ENCODE data around the gene PCDHA13. TPM values are rescaled to one million over a fixed set of nuclear protein-coding genes. Genes with fewer than 3 reads are reported as not detected.
"Not testable (repeated sequence)": the region's sequence is repeated elsewhere in the genome, so short reads cannot be mapped to it uniquely, and the experiment has no call there.

PCDHA13 gene
- total RNA-seq, 1 donor from 2014 or later: 2.5 TPM

GRCh38 chr5:140840978-140841962 lies 40.7 kb upstream of the PCDHA13 start, which contains the start of gene PCDHA8:
Gene PCDHA8 (plus strand): TSS chr5:140841187. CDS start chr5:140841322, 135 bp downstream.
- no peak within 1 kb of the TSS for H3K27ac Mint-ChIP-seq (ENCODE audit: unreplicated experiment)
- H3K36me3 Mint-ChIP-seq (ENCODE audit: low read depth, unreplicated experiment): peaks cover 10% of the 10 kb centered on the region
- peak within 1 kb of the TSS; percentile 59 for H3K4me3 Mint-ChIP-seq (ENCODE audit: unreplicated experiment)
- TF ChIP-seq CTCF (IDR thresholded peaks at IDR 0.05; ENCODE audit: unreplicated experiment): peak; percentile 67
- no peaks in the 10 kb centered on the region for H3K4me1 Mint-ChIP-seq (ENCODE audit: unreplicated experiment)
- H3K9me3 Mint-ChIP-seq (ENCODE audit: unreplicated experiment): no peaks in the 10 kb centered on the region
- peaks cover 3% of the 10 kb centered on the region for H3K27me3 Mint-ChIP-seq (ENCODE audit: unreplicated experiment)
- peak; percentile 58 for DNase-seq (ENCODE audit: low spot score)

- no peaks in the 10 kb centered on the region for H3K9me3 Mint-ChIP-seq (ENCODE audit: unreplicated experiment)
- H3K36me3 Mint-ChIP-seq (ENCODE audit: low read depth, unreplicated experiment): peaks cover 7% of the 10 kb centered on the region
- no peak overlapping the region for H3K4me3 Mint-ChIP-seq (ENCODE audit: unreplicated experiment)
- peaks cover 3% of the 10 kb centered on the region for H3K27me3 Mint-ChIP-seq (ENCODE audit: unreplicated experiment)
- no peaks in the 10 kb centered on the region for H3K4me1 Mint-ChIP-seq (ENCODE audit: unreplicated experiment)
- DNase-seq (ENCODE audit: low spot score): no peak
- no peak for TF ChIP-seq CTCF (IDR thresholded peaks at IDR 0.05; ENCODE audit: unreplicated experiment)
- H3K27ac Mint-ChIP-seq (ENCODE audit: unreplicated experiment): no peak overlapping the region
Observed at GRCh38 chr5:140842798-140843733, 38.9 kb upstream of the PCDHA13 start.

GRCh38 chr5:140848139-140849102 lies 33.5 kb upstream of the PCDHA13 start, which contains the start of gene PCDHA9:
Gene PCDHA9 (plus strand): TSS chr5:140848382. CDS start chr5:140848496, 114 bp downstream.
- H3K9me3 Mint-ChIP-seq (ENCODE audit: unreplicated experiment); H3K27ac Mint-ChIP-seq (ENCODE audit: unreplicated experiment); H3K27me3 Mint-ChIP-seq (ENCODE audit: unreplicated experiment); H3K36me3 Mint-ChIP-seq (ENCODE audit: low read depth, unreplicated experiment); DNase-seq (ENCODE audit: low spot score); H3K4me1 Mint-ChIP-seq (ENCODE audit: unreplicated experiment): not testable (repeated sequence)
- H3K4me3 Mint-ChIP-seq (ENCODE audit: unreplicated experiment): peak within 1 kb of the TSS; percentile 48

- H3K9me3 Mint-ChIP-seq (ENCODE audit: unreplicated experiment); H3K27ac Mint-ChIP-seq (ENCODE audit: unreplicated experiment); H3K36me3 Mint-ChIP-seq (ENCODE audit: low read depth, unreplicated experiment); H3K27me3 Mint-ChIP-seq (ENCODE audit: unreplicated experiment); H3K4me1 Mint-ChIP-seq (ENCODE audit: unreplicated experiment); DNase-seq (ENCODE audit: low spot score); H3K4me3 Mint-ChIP-seq (ENCODE audit: unreplicated experiment): not testable (repeated sequence)
Observed at GRCh38 chr5:140849831-140850634, 31.9 kb upstream of the PCDHA13 start.

Data from endothelial cell (in vitro differentiated cells).